ENCODE results near the gene ACP2.

The ACP2 gene

GRCh38 chr11:47247502-47247901, 1.1 kb downstream of the ACP2 start:
- Histone ChIP-seq H3K9me2 (replicated peaks; ENCODE audit: low read depth, low read length) (no peaks in the 10 kb centered on the region), H2AFZ (ENCODE audit: low read length) (no peak overlapping the region), H3K4me3 (ENCODE audit: low read length, poor library complexity, severe bottlenecking) (peak overlapping the region; percentile 94), H3K79me2 (ENCODE audit: insufficient read depth, low read length) (peaks cover 34% of the 10 kb centered on the region), H3K9ac (ENCODE audit: low read depth, low read length, poor library complexity, severe bottlenecking) (peak overlapping the region; percentile 94), H3K4me2 (ENCODE audit: low read depth, low read length, poor library complexity, severe bottlenecking) (peak overlapping the region; percentile 94), H3K4me1 (ENCODE audit: insufficient read depth, low read length, poor library complexity, severe bottlenecking) (peaks cover 20% of the 10 kb centered on the region), H3K9me3 (ENCODE audit: insufficient read depth, low read depth, low read length) (no peaks in the 10 kb centered on the region), H4K20me1 (ENCODE audit: insufficient read depth, low read length, poor library complexity, severe bottlenecking) (no peaks in the 10 kb centered on the region), H3F3A (ENCODE audit: low read depth) (no peaks in the 10 kb centered on the region), H3K36me3 (ENCODE audit: insufficient read depth, low read length) (peaks cover 7% of the 10 kb centered on the region; the same call in 1 of the 2 replicates), H3K27me3 (ENCODE audit: insufficient read depth, low read length, poor library complexity, severe bottlenecking) (no peaks in the 10 kb centered on the region)
- TF ChIP-seq, protein P1, sequence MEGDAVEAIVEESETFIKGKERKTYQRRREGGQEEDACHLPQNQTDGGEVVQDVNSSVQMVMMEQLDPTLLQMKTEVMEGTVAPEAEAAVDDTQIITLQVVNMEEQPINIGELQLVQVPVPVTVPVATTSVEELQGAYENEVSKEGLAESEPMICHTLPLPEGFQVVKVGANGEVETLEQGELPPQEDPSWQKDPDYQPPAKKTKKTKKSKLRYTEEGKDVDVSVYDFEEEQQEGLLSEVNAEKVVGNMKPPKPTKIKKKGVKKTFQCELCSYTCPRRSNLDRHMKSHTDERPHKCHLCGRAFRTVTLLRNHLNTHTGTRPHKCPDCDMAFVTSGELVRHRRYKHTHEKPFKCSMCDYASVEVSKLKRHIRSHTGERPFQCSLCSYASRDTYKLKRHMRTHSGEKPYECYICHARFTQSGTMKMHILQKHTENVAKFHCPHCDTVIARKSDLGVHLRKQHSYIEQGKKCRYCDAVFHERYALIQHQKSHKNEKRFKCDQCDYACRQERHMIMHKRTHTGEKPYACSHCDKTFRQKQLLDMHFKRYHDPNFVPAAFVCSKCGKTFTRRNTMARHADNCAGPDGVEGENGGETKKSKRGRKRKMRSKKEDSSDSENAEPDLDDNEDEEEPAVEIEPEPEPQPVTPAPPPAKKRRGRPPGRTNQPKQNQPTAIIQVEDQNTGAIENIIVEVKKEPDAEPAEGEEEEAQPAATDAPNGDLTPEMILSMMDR (conservative IDR thresholded peaks at IDR 0.05; ENCODE audit: low read length), result no peak
- no peak for TF ChIP-seq EZH2phosphoT487 (IDR thresholded peaks at IDR 0.05; ENCODE audit: borderline replicate concordance)

DNA sequence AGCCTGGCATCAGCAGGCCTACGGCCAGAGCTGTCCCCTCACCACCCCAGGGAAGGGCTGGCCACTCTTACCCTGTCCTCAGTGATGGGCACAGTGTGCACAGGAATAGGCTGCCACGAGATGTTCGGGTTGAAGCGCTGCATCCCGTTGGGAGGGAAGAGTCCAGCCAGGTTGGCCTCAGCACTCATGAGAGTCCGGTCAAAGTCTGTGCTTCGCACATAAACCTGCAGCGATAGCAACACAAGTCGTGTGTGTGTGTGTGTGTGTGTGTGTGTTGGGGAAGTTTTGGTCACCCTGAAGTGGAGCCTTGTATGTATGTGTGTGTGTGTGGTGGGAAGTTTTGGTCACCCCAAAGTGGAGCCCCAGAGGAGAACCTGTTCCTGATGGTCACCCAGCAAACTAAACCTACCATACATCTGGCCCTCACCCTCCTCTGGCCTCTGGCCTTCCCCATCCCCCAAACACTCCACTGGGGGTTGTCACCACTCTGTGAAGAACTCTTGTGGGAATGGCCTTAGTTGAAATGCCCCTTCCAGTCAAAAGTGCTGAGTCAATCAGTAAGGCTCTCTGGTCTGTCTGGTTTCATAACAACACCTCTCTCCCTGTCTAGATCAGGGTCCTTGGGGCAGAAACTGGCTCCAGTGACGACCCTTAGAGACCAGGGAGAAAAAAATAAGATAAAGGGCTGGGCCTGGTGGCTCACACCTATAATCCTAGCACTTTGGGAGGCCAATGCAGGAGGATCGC, 2.8 kb downstream of the ACP2 start:
- Histone ChIP-seq H3K79me2 (ENCODE audit: insufficient read depth, low read length) (peaks cover 34% of the 10 kb centered on the region), H3K36me3 (ENCODE audit: insufficient read depth, low read length) (peaks cover 17% of the 10 kb centered on the region; the same call in 1 of the 2 replicates), H3K9ac (ENCODE audit: low read depth, low read length, poor library complexity, severe bottlenecking) (no peak overlapping the region), H3K9me2 (replicated peaks; ENCODE audit: low read depth, low read length) (no peaks in the 10 kb centered on the region), H4K20me1 (ENCODE audit: insufficient read depth, low read length, poor library complexity, severe bottlenecking) (no peaks in the 10 kb centered on the region), H3K4me1 (ENCODE audit: insufficient read depth, low read length, poor library complexity, severe bottlenecking) (peaks cover 20% of the 10 kb centered on the region), H3K9me3 (ENCODE audit: insufficient read depth, low read depth, low read length) (no peaks in the 10 kb centered on the region), H3K4me3 (ENCODE audit: low read length, poor library complexity, severe bottlenecking) (no peak overlapping the region), H3F3A (ENCODE audit: low read depth) (no peaks in the 10 kb centered on the region), H2AFZ (ENCODE audit: low read length) (no peak overlapping the region), H3K4me2 (ENCODE audit: low read depth, low read length, poor library complexity, severe bottlenecking) (no peak overlapping the region), H3K27me3 (ENCODE audit: insufficient read depth, low read length, poor library complexity, severe bottlenecking) (no peaks in the 10 kb centered on the region)
- TF ChIP-seq, protein P1 (conservative IDR thresholded peaks at IDR 0.05; ENCODE audit: low read length), result no peak
- TF ChIP-seq EZH2phosphoT487 (IDR thresholded peaks at IDR 0.05; ENCODE audit: borderline replicate concordance), result no peak

DNA sequence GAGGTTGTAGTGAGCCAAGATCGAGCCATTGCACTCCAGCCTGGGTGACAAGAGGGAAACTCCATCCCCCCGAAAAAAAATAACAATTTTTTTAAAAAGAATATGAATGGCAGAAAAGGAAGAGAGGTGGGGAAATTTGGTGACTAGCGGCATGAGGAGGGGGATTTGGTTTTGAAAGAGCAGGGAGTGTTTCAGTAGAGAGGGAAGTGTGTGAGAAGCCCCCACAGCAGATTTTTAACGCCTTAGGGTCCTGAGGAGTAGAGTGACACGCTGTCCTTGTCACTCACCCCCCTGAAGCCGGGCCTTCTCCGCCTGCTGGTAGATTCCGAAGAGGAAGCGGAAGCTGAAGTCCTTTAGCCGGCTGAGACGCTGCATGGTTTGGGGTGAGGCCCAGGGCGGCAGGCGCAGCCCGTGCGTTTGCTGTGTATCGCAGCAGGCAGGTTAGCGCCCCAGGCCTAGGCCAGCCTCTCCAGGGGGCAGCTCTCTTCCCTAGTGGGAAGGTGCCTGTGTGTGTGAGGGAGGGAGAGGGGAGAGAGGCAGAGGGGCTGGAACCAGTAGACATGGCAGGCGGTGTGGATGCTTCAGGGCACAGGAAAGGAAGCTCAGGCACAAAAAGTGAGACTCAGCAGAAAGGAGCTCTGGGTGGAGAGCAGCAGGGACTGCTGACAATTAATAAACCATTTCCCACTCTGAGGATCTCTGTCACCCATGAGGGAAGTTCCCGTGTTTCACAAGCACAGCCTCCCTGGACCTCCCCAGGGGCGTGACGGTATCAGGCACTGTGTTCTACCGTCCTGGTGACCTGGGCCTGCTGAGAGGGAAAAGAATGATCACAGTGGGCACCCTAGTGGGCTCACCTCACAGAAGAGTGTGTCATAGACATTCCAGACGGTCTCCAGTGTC, 3.9 kb downstream of the ACP2 start:
- no peaks in the 10 kb centered on the region for H4K20me1 ChIP-seq (ENCODE audit: insufficient read depth, low read length, poor library complexity, severe bottlenecking)
- no peaks in the 10 kb centered on the region for H3K9me2 ChIP-seq (replicated peaks; ENCODE audit: low read depth, low read length)
- peaks cover 27% of the 10 kb centered on the region for H3K79me2 ChIP-seq (ENCODE audit: insufficient read depth, low read length)
- no peaks in the 10 kb centered on the region for H3K27me3 ChIP-seq (ENCODE audit: insufficient read depth, low read length, poor library complexity, severe bottlenecking)
- H3K4me2 ChIP-seq (ENCODE audit: low read depth, low read length, poor library complexity, severe bottlenecking), result no peak overlapping the region
- no peak overlapping the region for H3K4me3 ChIP-seq (ENCODE audit: low read length, poor library complexity, severe bottlenecking)
- H3F3A ChIP-seq (ENCODE audit: low read depth), result no peaks in the 10 kb centered on the region
- H3K9ac ChIP-seq (ENCODE audit: low read depth, low read length, poor library complexity, severe bottlenecking), result no peak overlapping the region
- no peak overlapping the region for H2AFZ ChIP-seq (ENCODE audit: low read length)
- H3K9me3 ChIP-seq (ENCODE audit: insufficient read depth, low read depth, low read length), result no peaks in the 10 kb centered on the region
- TF ChIP-seq, protein P1 (conservative IDR thresholded peaks at IDR 0.05; ENCODE audit: low read length), result no peak
- no peak for TF ChIP-seq EZH2phosphoT487 (IDR thresholded peaks at IDR 0.05; ENCODE audit: borderline replicate concordance)
- H3K36me3 ChIP-seq (ENCODE audit: insufficient read depth, low read length), result peaks cover 23% of the 10 kb centered on the region; the same call in 1 of the 2 replicates
- H3K4me1 ChIP-seq (ENCODE audit: insufficient read depth, low read length, poor library complexity, severe bottlenecking), result peaks cover 20% of the 10 kb centered on the region

Measured in Loucy (cell line).